ENCODE results near the gene IGLON5.

DNA sequence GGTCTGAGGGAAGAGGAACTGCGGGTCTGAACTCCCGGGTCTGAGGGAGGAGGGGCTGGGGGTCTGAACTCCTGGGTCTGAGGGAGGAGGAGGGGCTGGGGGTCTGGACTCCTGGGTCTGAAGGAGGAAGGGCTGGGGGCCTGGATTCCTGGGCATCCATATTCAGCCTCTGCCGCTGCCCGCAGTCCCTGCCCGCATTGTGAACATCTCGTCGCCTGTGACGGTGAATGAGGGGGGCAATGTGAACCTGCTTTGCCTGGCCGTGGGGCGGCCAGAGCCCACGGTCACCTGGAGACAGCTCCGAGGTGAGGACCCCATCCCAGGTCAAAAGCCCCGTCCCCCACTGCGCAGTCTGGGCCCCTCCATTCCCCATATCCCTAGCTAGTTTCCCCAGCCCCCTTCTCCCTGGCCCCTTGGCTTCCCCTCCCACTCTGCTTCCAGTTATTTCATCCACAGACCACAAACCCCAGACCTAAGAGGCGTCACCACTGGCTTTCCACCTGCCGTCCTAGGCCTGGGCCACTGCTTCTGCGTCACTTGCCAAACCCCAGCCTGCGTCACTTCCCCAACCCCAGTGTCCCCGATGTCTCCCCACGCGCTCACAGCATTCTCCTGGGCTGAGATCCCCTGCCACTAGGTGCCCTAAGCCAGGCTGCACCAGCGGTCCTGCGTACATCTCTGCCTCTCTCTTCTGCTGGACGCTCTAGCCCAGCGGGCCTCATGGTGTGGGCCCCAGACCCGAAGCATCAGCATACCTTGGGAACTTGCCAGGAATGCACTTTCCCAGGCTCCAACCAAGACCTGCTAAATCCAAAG lies 13.9 kb downstream of the IGLON5 start:
- TF ChIP-seq, protein P1, sequence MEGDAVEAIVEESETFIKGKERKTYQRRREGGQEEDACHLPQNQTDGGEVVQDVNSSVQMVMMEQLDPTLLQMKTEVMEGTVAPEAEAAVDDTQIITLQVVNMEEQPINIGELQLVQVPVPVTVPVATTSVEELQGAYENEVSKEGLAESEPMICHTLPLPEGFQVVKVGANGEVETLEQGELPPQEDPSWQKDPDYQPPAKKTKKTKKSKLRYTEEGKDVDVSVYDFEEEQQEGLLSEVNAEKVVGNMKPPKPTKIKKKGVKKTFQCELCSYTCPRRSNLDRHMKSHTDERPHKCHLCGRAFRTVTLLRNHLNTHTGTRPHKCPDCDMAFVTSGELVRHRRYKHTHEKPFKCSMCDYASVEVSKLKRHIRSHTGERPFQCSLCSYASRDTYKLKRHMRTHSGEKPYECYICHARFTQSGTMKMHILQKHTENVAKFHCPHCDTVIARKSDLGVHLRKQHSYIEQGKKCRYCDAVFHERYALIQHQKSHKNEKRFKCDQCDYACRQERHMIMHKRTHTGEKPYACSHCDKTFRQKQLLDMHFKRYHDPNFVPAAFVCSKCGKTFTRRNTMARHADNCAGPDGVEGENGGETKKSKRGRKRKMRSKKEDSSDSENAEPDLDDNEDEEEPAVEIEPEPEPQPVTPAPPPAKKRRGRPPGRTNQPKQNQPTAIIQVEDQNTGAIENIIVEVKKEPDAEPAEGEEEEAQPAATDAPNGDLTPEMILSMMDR (IDR thresholded peaks at IDR 0.05), result no peak
- TF ChIP-seq POLR2AphosphoS5 (IDR thresholded peaks at IDR 0.05), result no peak

Data from prostate gland (tissue), 2 donors.